ENCODE measurements around the gene RORC. TPM values are rescaled to one million over a fixed set of nuclear protein-coding genes. Genes with fewer than 3 reads are reported as not detected.

RORC gene
- total and polyA plus RNA-seq, 2 of the 8 experiments (the other 6 are each of a cell fraction or from before 2014, with no cell fraction given): 0.44 to 0.54 TPM

- TF ChIP-seq KDM1A (IDR thresholded peaks at IDR 0.05; ENCODE audit: borderline replicate concordance, low read length) (no peak), PHF8 (conservative IDR thresholded peaks at IDR 0.05; ENCODE audit: low read depth, low read length) (no peak), BRCA1 (IDR thresholded peaks at IDR 0.05; ENCODE audit: low read depth, low read length) (no peak), SP4 (IDR thresholded peaks at IDR 0.05; ENCODE audit: low read length) (no peak)
- TF ChIP-seq, protein P1, sequence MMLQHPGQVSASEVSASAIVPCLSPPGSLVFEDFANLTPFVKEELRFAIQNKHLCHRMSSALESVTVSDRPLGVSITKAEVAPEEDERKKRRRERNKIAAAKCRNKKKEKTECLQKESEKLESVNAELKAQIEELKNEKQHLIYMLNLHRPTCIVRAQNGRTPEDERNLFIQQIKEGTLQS (IDR thresholded peaks at IDR 0.05; ENCODE audit: insufficient read depth, low read depth, low read length): no peak
Measured at GRCh38 chr1:151805066-151805820, 26.4 kb downstream of the RORC start, which contains the start of gene LINGO4 (continued).

All from H1 (cell line).